OCI-LY3 (cell line): ENCODE measurements around the gene MATN4.

Experiments
- H2AFZ ChIP-seq: fragments of 200-600, 300-600 bp; shearing (Covaris generic); 2 replicates; pipeline ENCODE4 v1.6.0; 2014; ENCODE audit warnings: antibody characterized with exemption, low read depth, low read length
- H3K27ac ChIP-seq: fragments of 200-600, 300-600 bp; sonication (generic); 2 replicates; pipeline ENCODE4 v1.5.1; 2014; ENCODE audit warnings: mild to moderate bottlenecking, low read length, moderate library complexity, mixed read lengths
- H3K27me3 ChIP-seq: fragments of 200-600, 300-600 bp; sonication (generic); 2 replicates; pipeline ENCODE4 v1.6.1; 2014; ENCODE audit warnings: low read depth, low read length, mixed read lengths
- H3K36me3 ChIP-seq: fragments of 200-600, 300-600 bp; sonication (generic); replicated peaks from 2 replicates; pipeline ENCODE3; 2014; ENCODE audit warnings: low read depth, low read length, mixed read lengths
- H3K4me1 ChIP-seq: fragments of 300-600, 200-600 bp; sonication (generic); 2 replicates; pipeline ENCODE4 v1.6.1; 2014; ENCODE audit warnings: low read length, mixed read lengths
- H3K4me2 ChIP-seq: fragments of 200-600, 300-600 bp; sonication (generic); 2 replicates; pipeline ENCODE4 v1.6.1; 2014; ENCODE audit warnings: low read length, mixed read lengths
- H3K4me3 ChIP-seq: fragments of 300-600, 200-600 bp; sonication (generic); 2 replicates; pipeline ENCODE4 v1.5.1; 2014; ENCODE audit warnings: antibody characterized with exemption, mild to moderate bottlenecking, low read length, moderate library complexity
- H3K79me2 ChIP-seq: fragments of 300-600, 200-600 bp; shearing (Covaris generic); 2 replicates; pipeline ENCODE4 v1.6.1; 2014; ENCODE audit warnings: mild to moderate bottlenecking, low read length, mixed read lengths
- H3K9ac ChIP-seq: fragments of 300-600, 200-600 bp; shearing (Covaris generic); 2 replicates; pipeline ENCODE4 v1.6.0; 2014; ENCODE audit warnings: mild to moderate bottlenecking, low read length, moderate library complexity
- H3K9me3 ChIP-seq: fragments of 200-600, 300-600 bp; shearing (Covaris generic); 2 replicates; pipeline ENCODE4 v1.6.1; 2014; ENCODE audit warnings: low read length, mixed read lengths; ENCODE audit not compliant: insufficient read depth
- H4K20me1 ChIP-seq: fragments of 200-600, 300-600 bp; sonication (generic); 2 replicates; pipeline ENCODE4 v1.6.1; 2016; ENCODE audit warnings: low read length, mixed read lengths; ENCODE audit not compliant: insufficient read depth
- CTCF ChIP-seq: fragments of 200-600, 300-600 bp; sonication (generic); IDR thresholded peaks from 2 replicates; pipeline ENCODE4 v1.5.1; 2014; ENCODE audit warnings: antibody characterized with exemption, low read length, low read depth
- EZH2phosphoT487 ChIP-seq: fragments of 200-600 bp; shearing (Covaris generic); IDR thresholded peaks from 2 replicates; pipeline ENCODE4 v1.6.1; 2018; ENCODE audit warnings: antibody characterized with exemption, mixed run types, low read depth

MATN4 gene

DNA sequence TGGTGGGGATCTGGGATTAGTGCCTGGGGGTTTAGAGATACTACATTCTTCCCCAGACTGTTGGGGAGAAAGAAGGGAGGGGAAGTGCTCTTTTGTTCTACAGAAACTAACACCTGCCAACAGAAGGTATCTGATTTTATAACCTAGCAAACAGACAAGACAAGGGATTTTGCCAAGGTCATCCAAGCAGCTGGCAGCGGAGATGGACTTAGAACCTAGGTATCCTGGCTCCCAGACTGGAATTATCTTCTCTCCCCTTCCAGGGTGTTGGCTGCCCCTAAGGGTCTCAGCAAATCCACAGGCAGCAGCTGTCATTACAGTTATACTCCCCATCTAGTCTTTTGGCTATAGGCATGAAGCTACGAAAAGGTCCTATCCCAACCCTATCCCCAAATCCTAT lies 31.7 kb upstream of the MATN4 start:
- TF ChIP-seq CTCF (no peak), EZH2phosphoT487 (no peak)
- Histone ChIP-seq H3K4me3 (no peak overlapping the region), H3K9ac (no peak overlapping the region), H3K4me1 (peaks cover 5% of the 10 kb centered on the region), H3K4me2 (no peak overlapping the region), H2AFZ (no peak overlapping the region), H3K27ac (no peak overlapping the region), H3K36me3 (peaks cover 5% of the 10 kb centered on the region), H4K20me1 (peaks cover 50% of the 10 kb centered on the region), H3K79me2 (0 out of 2 replicates have a peak, but pooled peaks cover 3% of the 10 kb centered on the region), H3K9me3 (no peaks in the 10 kb centered on the region), H3K27me3 (no peaks in the 10 kb centered on the region)

DNA sequence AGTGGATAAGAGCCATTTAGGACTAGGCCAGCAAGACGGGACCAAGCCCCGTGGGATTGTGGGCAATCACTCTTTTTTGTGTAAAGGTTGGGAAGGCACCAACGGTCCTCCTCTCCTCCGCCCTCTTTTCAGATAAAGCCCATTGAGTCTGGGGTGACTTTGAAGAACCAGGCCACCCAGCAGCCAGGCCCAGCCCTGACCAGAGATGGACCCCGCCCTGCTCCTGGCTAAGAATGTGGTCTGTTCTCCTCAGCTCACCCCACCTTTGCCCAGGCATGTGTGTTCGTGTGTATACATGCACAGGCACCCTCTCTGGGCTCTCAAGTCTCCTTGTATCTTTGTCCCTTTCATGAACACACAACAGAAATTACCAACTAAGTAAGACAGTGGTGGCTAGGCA lies 31.0 kb upstream of the MATN4 start:
- Histone ChIP-seq H3K36me3 (peaks cover 3% of the 10 kb centered on the region), H3K9me3 (no peaks in the 10 kb centered on the region), H3K4me3 (no peak overlapping the region), H3K4me1 (peaks cover 5% of the 10 kb centered on the region), H3K9ac (no peak overlapping the region), H2AFZ (no peak overlapping the region), H3K79me2 (0 out of 2 replicates have a peak, but pooled peaks cover 3% of the 10 kb centered on the region), H4K20me1 (peaks cover 45% of the 10 kb centered on the region), H3K27ac (no peak overlapping the region), H3K27me3 (no peaks in the 10 kb centered on the region), H3K4me2 (no peak overlapping the region)
- TF ChIP-seq EZH2phosphoT487 (no peak), CTCF (no peak)

DNA sequence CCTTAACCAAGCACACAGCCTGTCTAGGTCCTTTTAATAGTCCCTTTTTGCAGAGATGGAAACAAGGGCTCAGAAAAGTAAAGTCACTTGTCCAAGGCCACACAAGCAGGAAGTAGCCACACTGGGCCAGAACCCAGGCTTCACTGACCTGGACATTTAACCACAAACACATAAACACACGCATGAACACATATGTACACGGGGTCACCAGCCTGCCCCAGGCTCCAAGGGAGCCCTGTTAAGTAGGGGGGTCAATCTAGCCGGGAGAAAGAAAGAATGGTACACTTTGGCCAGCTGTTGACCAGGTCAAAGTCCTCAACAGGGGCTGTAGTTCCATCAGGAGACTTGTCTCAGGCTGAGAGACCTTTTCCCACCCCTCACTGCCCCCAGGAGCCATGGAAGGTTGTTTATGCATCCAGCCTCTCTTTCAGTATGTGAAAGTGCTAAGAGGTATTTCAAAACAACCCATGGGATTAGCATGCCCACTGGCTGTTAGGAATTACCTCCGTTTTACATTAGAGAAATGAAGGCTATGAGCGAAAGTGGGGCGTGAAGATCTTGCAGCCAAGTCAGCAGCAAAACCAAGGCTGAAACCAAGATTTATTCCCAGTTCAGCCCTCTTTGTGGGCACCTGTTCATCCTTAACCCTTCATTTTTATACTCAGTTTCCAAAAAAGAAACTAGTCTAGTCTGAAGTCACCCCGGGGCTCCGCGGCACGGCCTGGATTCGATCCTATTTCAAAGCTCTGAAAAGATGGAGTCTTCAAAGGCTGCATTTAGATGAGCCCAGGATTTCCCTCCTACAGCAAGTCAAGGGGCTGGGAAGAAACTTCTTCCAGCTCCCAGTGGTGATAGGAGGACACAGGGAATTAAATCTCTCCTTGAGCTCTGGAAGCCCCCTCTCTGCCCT lies 30.3 kb upstream of the MATN4 start:
- peaks cover 3% of the 10 kb centered on the region for H3K36me3 ChIP-seq
- 0 out of 2 replicates have a peak, but pooled peaks cover 3% of the 10 kb centered on the region for H3K79me2 ChIP-seq
- TF ChIP-seq CTCF (no peak), EZH2phosphoT487 (no peak)
- H3K27ac ChIP-seq = no peak overlapping the region
- H2AFZ ChIP-seq = no peak overlapping the region
- H3K4me1 ChIP-seq = peaks cover 5% of the 10 kb centered on the region
- no peak overlapping the region for H3K4me3 ChIP-seq
- no peaks in the 10 kb centered on the region for H3K9me3 ChIP-seq
- H4K20me1 ChIP-seq = peaks cover 40% of the 10 kb centered on the region
- H3K4me2 ChIP-seq = no peak overlapping the region
- no peaks in the 10 kb centered on the region for H3K27me3 ChIP-seq
- H3K9ac ChIP-seq = no peak overlapping the region

DNA sequence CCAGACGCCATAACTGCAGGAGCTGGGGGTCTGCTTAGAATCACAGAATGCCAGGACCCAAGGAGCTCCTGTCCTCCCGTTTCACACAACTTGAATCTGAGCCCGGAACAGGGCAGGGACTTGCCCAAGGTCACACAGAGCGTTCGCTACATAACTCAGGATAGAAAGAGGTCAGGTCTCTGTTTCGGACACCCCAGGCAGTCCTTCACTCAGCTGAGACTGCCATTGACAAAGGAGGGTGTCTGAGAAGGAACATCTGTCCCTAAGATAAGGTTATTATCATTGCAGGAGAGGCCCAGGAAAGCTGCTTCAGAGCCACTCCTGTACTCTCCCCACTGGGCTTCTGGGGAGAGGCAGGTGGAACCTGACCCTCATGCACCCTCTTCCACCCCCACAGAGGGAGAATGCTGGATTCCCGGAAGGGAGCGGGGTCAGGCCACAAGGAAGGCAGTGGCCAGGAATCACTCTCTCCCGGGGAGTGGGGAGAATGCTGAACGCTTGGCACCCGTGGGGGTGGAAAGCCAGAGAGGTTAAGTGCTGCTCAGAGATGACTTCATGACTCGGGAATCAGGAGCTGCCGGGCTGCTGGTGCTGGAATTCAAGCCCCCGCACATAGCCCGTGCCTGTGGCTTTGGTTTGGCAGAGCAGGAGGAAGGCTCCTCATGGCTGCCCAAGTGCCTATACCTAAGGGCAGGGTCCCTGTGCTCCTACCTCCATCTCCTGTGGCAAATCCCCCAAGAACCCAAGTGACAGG lies 29.4 kb upstream of the MATN4 start:
- Histone ChIP-seq H3K36me3 (peaks cover 6% of the 10 kb centered on the region), H3K27me3 (no peaks in the 10 kb centered on the region), H3K9ac (no peak overlapping the region), H3K4me1 (peaks cover 5% of the 10 kb centered on the region), H3K79me2 (0 out of 2 replicates have a peak, but pooled peaks cover 3% of the 10 kb centered on the region), H4K20me1 (peaks cover 35% of the 10 kb centered on the region), H3K4me3 (no peak overlapping the region), H2AFZ (no peak overlapping the region), H3K27ac (no peak overlapping the region), H3K4me2 (no peak overlapping the region), H3K9me3 (no peaks in the 10 kb centered on the region)
- TF ChIP-seq CTCF (no peak), EZH2phosphoT487 (no peak)
